C1 segment of cervical spinal cord (tissue), 14 donors: ENCODE results near the gene EVA1A.

Source experiments
- DNase-seq, 14 donors: peaks; one replicate each; lab custom pipeline; 2025; lab: John Stamatoyannopoulos, UW

Gene EVA1A

DNA sequence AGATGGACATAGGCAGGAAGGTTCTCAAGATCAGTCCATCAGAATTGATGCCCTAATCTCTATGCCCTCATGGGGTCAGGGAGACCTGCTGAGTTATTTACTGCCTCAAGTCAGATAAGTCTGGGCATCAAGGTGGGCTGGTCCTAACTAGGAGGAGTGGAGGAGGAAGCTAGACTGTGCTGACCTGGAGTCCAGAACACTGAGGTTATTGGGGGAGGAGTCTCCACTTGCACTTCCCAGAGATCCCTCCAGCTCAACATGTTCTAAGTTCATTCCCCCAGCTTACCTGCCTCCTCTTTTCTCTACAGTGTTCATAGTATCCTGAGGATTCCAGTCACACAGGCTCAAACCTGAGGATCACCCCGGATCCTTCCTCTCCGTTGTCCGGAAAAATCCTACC, 19.3 kb downstream of the EVA1A start:
- DNase-seq, result no peak

DNA sequence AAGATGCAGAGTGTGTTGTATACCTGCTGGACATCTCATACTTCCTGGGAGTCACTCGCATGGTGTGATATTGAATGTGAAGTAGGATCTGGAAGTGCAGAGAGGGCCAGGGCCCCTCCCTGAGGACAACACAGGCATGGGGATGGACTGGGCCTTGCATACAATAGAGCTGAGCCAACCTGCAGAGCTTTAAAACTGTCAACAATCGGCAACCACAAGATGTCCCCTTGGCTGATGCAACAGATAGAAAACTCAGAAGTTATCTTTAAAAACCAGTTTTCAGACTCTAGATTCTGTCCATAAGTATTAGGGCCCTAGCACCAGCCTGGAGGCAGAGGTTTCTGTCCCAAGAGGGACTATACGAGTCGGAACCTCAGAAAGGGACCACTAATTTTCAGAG, 19.7 kb downstream of the EVA1A start:
- no peak for DNase-seq

GRCh38 chr2:75539955-75540716, 20.6 kb downstream of the EVA1A start:
- DNase-seq, result no peak

DNA sequence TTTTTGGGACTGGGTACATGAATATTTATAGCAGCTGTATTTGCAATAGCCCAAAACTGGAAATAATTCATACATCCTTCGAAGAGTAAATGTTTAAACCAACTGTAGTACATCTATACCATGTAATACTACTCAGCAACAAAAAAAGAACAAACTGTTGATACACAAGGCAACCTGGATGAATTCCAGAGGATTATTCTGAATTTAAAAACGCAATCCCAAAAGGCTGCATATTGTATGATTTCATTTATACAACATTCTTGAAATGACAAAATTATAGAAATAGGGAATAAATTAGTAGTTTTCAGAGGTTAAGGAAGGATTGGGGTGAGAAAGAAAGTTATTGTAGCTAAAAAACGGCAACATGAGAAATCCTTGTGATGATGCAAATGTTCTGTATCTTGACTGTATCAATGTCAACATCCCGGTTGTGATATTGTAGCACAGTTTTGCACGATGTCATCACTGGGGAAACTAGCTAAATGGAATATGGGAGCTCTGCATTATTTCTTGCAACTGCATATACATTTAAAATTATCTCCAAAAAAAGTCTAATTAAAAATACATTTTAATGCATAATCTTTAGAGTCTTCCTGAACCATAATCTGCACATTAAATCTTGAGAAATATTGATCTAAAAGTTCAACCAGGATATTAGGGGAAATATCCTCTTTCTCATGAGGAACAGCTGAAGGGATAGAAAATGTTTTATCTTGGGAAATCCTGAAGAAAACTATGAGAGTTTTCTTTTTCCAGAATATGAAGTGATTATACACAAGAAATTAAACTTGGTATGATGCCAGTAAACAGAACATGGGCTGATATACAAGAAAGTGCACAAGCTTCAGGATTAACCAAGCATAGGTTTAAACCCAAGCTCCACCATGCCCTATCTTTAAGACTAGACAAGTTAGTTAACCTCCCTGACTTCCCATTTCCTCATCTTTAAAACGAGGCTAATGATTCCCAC, 21.9 kb downstream of the EVA1A start:
- no peak for DNase-seq

GRCh38 chr2:75537658-75538057, 23.1 kb downstream of the EVA1A start:
- DNase-seq, result no peak

GRCh38 chr2:75533135-75533534, 27.6 kb downstream of the EVA1A start:
- DNase-seq, result no peak

DNA sequence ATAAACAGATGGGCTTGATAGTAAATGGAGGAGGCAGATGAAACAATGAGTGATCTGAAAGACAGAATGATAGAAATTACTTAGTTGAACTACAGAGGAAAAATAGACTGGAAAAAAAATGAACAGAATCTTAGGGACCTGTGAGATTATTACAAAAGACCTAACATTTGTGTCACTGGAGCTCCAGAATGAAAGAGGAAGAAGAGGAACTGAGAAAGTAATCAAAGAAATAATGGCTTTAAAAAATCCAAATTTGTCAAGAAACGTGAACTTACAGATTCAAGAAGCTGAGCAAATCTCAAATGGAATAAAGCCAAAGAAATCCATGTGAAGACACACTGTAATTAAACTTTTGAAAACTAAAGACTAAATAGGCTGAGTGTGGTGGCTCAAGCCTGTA, 28.3 kb downstream of the EVA1A start:
- DNase-seq, result no peak

DNA sequence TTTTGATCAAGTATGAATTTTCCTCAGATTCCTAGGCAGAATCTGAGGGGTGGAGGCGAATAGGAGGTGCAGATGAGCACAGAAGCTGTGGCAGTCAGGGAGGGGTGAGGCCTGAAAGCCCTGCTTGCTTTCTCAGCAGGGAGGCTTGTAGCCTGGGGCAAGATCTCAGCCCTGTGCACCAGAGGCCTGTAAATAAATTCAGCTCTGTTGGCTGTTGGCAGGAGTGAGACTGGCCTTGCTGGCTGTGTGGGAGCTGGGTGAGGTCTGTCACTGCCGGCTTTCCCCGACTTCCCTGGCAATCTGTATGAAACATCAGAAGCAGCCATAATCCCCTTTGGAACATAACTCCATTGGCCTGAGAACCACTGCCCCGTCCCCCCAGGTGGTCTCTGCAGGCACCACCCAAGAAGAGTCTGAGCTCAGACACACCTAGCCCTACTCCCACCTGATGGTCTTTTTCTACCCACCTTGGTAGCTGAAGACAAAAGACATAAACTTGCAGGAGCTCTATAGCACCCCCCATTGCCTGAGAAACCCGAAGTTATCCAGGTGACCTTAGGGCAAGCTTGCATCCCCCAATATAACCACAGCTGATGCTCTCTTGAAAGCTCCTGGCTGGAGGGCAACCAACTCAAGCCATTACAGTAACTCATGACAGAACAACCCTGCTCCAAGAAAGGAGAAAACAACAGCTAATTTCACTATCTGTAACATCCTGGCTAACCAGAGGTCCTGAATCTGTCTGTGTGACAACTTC, 32.3 kb downstream of the EVA1A start:
- no peak for DNase-seq

DNA sequence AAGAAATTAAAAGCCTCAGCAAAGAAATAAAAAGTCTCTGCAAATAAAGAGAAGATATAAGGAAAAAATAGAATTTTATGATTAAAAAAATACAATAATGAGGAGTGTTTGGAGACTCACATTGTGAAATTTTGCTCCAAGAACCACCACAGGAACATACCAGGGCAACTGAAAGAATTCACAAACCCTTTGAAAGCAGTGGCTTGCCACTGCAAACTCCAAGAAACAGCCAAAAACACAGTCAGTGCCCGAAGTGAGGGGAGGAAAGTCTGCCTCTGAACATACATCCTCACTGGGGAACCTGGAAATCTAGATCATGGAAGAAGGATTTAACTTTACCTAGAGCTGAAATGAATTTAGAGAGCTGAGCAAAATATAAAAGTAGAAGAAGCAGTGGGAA, 33.1 kb downstream of the EVA1A start:
- no peak for DNase-seq

- DNase-seq, result no peak
These were observed 33.9 kb downstream of the EVA1A start for GRCh38 chr2:75526842-75527241.

GRCh38 chr2:75525434-75526310, 35.1 kb downstream of the EVA1A start:
- DNase-seq, result no peak

DNA sequence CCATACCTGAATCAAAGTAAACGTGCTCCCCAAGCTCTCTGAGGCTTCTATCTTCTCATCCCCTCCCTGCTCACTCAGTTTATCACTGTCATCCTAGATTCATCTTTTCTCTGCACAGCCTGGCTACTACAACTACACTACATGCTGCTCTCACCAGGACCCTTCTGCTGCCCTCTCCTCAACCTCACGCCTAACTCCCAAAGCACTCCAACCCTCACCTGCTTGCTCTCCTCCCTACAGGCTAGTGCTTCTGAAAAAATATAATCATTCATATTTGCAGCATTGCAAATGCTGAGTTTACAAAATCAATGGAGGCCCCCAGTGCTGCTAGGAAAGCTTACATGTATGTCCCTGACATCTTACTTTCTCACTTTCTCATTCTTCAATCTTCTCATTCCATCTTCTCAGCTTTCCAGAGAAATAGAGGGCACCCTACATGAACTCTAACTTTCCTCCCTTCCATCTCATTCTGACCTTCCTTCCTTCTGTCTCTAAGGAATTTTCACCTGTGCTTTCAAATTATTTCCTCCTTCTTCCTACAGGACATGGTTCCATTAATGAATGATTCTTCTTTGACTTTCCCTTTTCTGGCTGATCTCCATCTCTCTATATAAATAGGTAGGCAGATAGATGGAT, 36.3 kb downstream of the EVA1A start:
- no peak for DNase-seq

GRCh38 chr2:75523313-75524275, 37.1 kb downstream of the EVA1A start:
- DNase-seq, result no peak

GRCh38 chr2:75522543-75523312, 38.0 kb downstream of the EVA1A start:
- no peak for DNase-seq

- no peak for DNase-seq
These were observed 39.4 kb downstream of the EVA1A start for GRCh38 chr2:75521225-75521872.

GRCh38 chr2:75519843-75520242, 40.9 kb downstream of the EVA1A start:
- DNase-seq, result no peak

DNA sequence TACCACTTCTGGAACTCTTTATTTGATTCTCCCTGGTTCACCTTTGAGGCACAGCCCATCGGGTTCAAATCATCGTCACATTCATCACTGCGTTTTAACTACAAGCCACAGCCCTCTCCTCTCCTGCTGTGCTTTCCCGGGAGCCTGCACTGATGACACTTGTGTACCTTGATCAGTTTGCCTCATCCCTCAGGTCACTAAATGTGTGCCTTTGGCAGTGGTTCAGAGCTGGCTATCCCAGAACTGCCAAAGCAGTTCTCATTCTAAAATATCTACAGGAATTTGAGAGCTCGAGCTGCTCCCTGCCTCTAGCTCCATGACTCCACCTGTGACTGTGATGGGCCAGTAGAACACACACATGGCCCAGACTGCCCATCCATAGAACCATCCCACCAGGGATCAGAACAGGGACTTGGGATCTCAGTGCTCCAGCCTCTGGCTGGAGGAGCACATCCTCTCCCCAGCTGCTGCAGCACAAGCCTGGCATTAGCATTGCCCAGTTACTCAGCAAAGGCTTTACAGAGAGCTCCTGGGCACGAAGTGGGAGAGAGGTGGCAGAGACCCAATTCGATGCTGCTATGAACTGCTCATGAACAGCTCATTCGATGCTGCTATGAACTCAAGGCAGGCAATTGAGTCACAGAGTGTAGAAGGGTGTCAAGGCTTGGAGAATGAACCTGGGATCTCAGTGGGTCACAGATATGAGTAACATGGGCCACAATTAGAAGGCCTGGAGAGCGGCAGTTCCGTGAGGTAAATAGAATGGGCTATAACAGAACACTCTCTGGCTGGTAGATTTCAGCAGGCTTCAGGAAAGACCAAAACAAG, 41.9 kb downstream of the EVA1A start:
- DNase-seq, result peak in 1 of 14 donors; percentile 13
